SU-DHL-6 (cell line): ENCODE results near the gene CNTD1.

Experiments used
- H2AFZ ChIP-seq: fragments of 200-600 bp; sonication (generic); 2 replicates; pipeline ENCODE4 v1.6.1; 2014; ENCODE audit warnings: low read depth, mild to moderate bottlenecking, moderate library complexity, mixed read lengths, antibody characterized with exemption, low read length; ENCODE audit not compliant: severe bottlenecking
- H3F3A ChIP-seq: fragments of 200-600 bp; shearing (Covaris generic); 2 replicates; pipeline ENCODE4 v1.6.0; 2016; ENCODE audit warnings: antibody characterized with exemption, mild to moderate bottlenecking; ENCODE audit not compliant: insufficient read depth
- H3K27ac ChIP-seq: fragments of 200-600 bp; sonication (generic); 2 replicates; pipeline ENCODE4 v1.5.1; 2016; ENCODE audit warnings: low read depth, mild to moderate bottlenecking, low read length, moderate library complexity, mixed read lengths
- H3K27me3 ChIP-seq: fragments of 200-600 bp; sonication (generic), shearing (Covaris generic); 2 replicates; pipeline ENCODE4 v1.6.0; 2014; ENCODE audit warnings: mild to moderate bottlenecking, low read length
- H3K36me3 ChIP-seq: fragments of 200-600 bp; sonication (generic); 2 replicates; pipeline ENCODE4 v1.6.1; 2014; ENCODE audit warnings: mild to moderate bottlenecking, low read length, mixed read lengths
- H3K4me2 ChIP-seq: fragments of 300-600, 200-600 bp; shearing (Covaris generic), sonication (generic); 2 replicates; pipeline ENCODE4 v1.6.0; 2014; ENCODE audit warnings: low read length, low read depth, mild to moderate bottlenecking; ENCODE audit not compliant: poor library complexity, severe bottlenecking
- H3K4me3 ChIP-seq: fragments of 200-600 bp; sonication (generic); 2 replicates; pipeline ENCODE4 v1.5.1; 2014; ENCODE audit warnings: antibody characterized with exemption, low read length, mild to moderate bottlenecking, mixed read lengths; ENCODE audit not compliant: insufficient read depth, poor library complexity, severe bottlenecking
- H3K79me2 ChIP-seq: fragments of 200-600 bp; sonication (generic); 2 replicates; pipeline ENCODE4 v1.6.1; 2014; ENCODE audit warnings: mild to moderate bottlenecking, low read length, moderate library complexity; ENCODE audit not compliant: insufficient read depth
- H3K9ac ChIP-seq: fragments of 200-600 bp; sonication (generic); 2 replicates; pipeline ENCODE4 v1.7.0; 2014; ENCODE audit warnings: mild to moderate bottlenecking, low read length
- H3K9me2 ChIP-seq: fragments of 200-600 bp; sonication (generic); replicated peaks from 2 replicates; pipeline ENCODE4 v1.6.1; 2014; ENCODE audit warnings: low read length; ENCODE audit not compliant: insufficient read depth
- H3K9me3 ChIP-seq: fragments of 200-600 bp; sonication (generic); 2 replicates; pipeline ENCODE4 v1.6.1; 2014; ENCODE audit warnings: low read length, mixed read lengths; ENCODE audit not compliant: insufficient read depth
- H4K20me1 ChIP-seq: fragments of 200-600 bp; sonication (generic); 2 replicates; pipeline ENCODE4 v1.6.1; 2014; ENCODE audit warnings: low read depth, mild to moderate bottlenecking, antibody characterized with exemption, low read length, moderate library complexity, mixed read lengths
- EZH2phosphoT487 ChIP-seq: fragments of 200-600 bp; sonication (generic), shearing (Covaris generic); conservative IDR thresholded peaks from 2 replicates; pipeline ENCODE4 v1.6.1; 2018; ENCODE audit warnings: mild to moderate bottlenecking, antibody characterized with exemption, low read length, moderate library complexity, mixed read lengths
- TF ChIP-seq, protein P1 (sequence below): fragments of 200-600 bp; sonication (generic); IDR thresholded peaks from one replicate; pipeline ENCODE4 v1.5.1; 2017; ENCODE audit warnings: antibody characterized with exemption, mild to moderate bottlenecking, low read length, moderate library complexity; ENCODE audit not compliant: insufficient read depth, poor library complexity, severe bottlenecking

The CNTD1 gene

GRCh38 chr17:42814633-42815399 is 16.2 kb downstream of the CNTD1 start:
- Histone ChIP-seq H3K27me3 (no peaks in the 10 kb centered on the region), H3K4me2 (no peak overlapping the region), H3K9me3 (no peaks in the 10 kb centered on the region), H2AFZ (no peak overlapping the region), H3K4me3 (no peak overlapping the region), H3K9ac (no peak overlapping the region), H3K9me2 (no peaks in the 10 kb centered on the region), H4K20me1 (no peaks in the 10 kb centered on the region), H3K79me2 (no peaks in the 10 kb centered on the region), H3K36me3 (peaks cover 21% of the 10 kb centered on the region), H3F3A (0 out of 2 replicates have a peak, but pooled peaks cover 6% of the 10 kb centered on the region), H3K27ac (no peak overlapping the region)
- TF ChIP-seq EZH2phosphoT487: no peak

- no peak overlapping the region for H3K4me3 ChIP-seq
- TF ChIP-seq, protein P1, sequence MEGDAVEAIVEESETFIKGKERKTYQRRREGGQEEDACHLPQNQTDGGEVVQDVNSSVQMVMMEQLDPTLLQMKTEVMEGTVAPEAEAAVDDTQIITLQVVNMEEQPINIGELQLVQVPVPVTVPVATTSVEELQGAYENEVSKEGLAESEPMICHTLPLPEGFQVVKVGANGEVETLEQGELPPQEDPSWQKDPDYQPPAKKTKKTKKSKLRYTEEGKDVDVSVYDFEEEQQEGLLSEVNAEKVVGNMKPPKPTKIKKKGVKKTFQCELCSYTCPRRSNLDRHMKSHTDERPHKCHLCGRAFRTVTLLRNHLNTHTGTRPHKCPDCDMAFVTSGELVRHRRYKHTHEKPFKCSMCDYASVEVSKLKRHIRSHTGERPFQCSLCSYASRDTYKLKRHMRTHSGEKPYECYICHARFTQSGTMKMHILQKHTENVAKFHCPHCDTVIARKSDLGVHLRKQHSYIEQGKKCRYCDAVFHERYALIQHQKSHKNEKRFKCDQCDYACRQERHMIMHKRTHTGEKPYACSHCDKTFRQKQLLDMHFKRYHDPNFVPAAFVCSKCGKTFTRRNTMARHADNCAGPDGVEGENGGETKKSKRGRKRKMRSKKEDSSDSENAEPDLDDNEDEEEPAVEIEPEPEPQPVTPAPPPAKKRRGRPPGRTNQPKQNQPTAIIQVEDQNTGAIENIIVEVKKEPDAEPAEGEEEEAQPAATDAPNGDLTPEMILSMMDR: no peak
- TF ChIP-seq EZH2phosphoT487: no peak
- H3K9ac ChIP-seq: no peak overlapping the region
- peaks cover 22% of the 10 kb centered on the region for H3K36me3 ChIP-seq
- H3F3A ChIP-seq: peaks cover 6% of the 10 kb centered on the region; the same call in 1 of the 2 replicates
- H3K27me3 ChIP-seq: no peaks in the 10 kb centered on the region
- no peaks in the 10 kb centered on the region for H3K9me2 ChIP-seq
- H4K20me1 ChIP-seq: no peaks in the 10 kb centered on the region
- H3K4me2 ChIP-seq: no peak overlapping the region
- no peak overlapping the region for H2AFZ ChIP-seq
- peaks cover 9% of the 10 kb centered on the region for H3K79me2 ChIP-seq
- no peak overlapping the region for H3K27ac ChIP-seq
- no peaks in the 10 kb centered on the region for H3K9me3 ChIP-seq
These were observed 19.2 kb downstream of the CNTD1 start for GRCh38 chr17:42817866-42818265.

DNA sequence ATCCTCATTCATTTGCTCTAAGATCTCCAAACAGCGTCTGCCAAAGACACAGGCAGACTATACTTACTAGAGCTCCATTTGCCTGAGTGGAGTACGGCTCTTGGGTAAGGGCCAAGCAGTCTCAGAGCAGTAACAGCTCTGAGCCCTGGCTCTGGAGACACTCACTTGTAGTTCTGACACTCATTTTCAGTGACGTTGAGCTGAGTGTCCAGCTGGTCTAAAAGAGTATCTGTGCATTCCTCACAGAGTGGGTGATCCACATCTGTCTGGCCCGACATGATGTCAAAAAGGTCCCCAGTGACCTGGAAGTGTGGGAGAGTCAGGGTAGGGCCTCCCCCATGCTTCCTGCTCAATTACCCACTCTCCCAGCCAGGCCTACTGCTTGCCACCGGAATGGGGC is 19.7 kb downstream of the CNTD1 start:
- H3K27me3 ChIP-seq: no peaks in the 10 kb centered on the region
- no peaks in the 10 kb centered on the region for H3K9me3 ChIP-seq
- H3K79me2 ChIP-seq: peaks cover 14% of the 10 kb centered on the region
- peaks cover 22% of the 10 kb centered on the region for H3K36me3 ChIP-seq
- H3K4me2 ChIP-seq: no peak overlapping the region
- no peak overlapping the region for H3K4me3 ChIP-seq
- H4K20me1 ChIP-seq: no peaks in the 10 kb centered on the region
- no peak for TF ChIP-seq EZH2phosphoT487
- TF ChIP-seq, protein P1: no peak
- H3K9me2 ChIP-seq: no peaks in the 10 kb centered on the region
- H3K9ac ChIP-seq: no peak overlapping the region
- peaks cover 6% of the 10 kb centered on the region; the same call in 1 of the 2 replicates for H3F3A ChIP-seq
- no peak overlapping the region for H3K27ac ChIP-seq
- no peak overlapping the region for H2AFZ ChIP-seq

DNA sequence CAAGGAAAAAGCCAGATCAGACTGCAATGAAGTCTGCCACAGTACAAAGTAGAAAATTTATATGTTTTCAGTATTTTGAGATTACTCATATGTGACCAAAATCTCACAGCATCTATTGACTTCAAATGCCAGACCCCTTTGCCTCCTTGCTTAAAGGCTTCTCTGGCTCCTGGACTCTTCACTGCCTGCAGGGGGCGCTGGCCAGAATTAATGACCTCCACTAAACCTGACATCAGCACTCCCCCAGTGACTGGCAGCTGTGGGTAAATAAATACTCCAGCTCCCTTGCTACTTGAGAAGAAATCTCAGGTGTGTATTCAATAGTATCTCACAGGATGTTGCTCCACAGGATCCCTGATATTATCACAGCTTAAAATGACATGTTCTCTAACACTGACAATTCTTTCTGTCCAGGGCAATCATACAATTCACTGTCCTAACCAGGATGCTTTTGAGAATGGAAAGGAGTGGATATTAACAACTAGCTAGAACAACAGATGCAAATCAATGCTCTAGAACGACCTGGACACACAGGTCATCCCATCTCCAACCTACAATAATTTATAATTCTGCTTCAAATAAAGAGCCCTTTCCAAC is 21.4 kb downstream of the CNTD1 start:
- Histone ChIP-seq H3K36me3 (peaks cover 16% of the 10 kb centered on the region), H3K9me2 (no peaks in the 10 kb centered on the region), H3K27me3 (no peaks in the 10 kb centered on the region), H3K9ac (no peak overlapping the region), H3K9me3 (no peaks in the 10 kb centered on the region), H4K20me1 (no peaks in the 10 kb centered on the region), H2AFZ (no peak overlapping the region), H3F3A (peaks cover 6% of the 10 kb centered on the region; the same call in 1 of the 2 replicates), H3K27ac (no peak overlapping the region), H3K79me2 (peaks cover 20% of the 10 kb centered on the region), H3K4me3 (no peak overlapping the region), H3K4me2 (no peak overlapping the region)
- no peak for TF ChIP-seq EZH2phosphoT487
- TF ChIP-seq, protein P1: peak; percentile 82
